T47D (cell line): ENCODE data around the gene OTOP2.

Source experiments
- DNase-seq, 2 experiments: peaks; one replicate each; pipeline versions ENCODE4 v3.0.0 to v3.0.0-alpha.2; 2011 to 2012; ENCODE audit warnings: low read depth in 1 of 2, low spot score in 1 of 2
- JUND ChIP-seq: IDR thresholded peaks from 2 replicates; pipeline ENCODE4 v1.6.1; 2012; ENCODE audit warnings: low read depth
- in situ Hi-C: cut with HindIII; loops from 2 replicates; pipeline ENCODE4 v1.10.0; 2016; ENCODE audit warnings: low sequenced_read_pairs, low pct_unique_long_range_greater_than_20kb

Gene OTOP2

GRCh38 chr17:74924250-74924948, at the start of gene OTOP2:
Gene OTOP2 (plus strand): TSS chr17:74924273. CDS start chr17:74924633, 360 bp downstream.
- DNase-seq, result no peak
- in situ Hi-C loops, result no loop called here
- no peak for TF ChIP-seq JUND

DNA sequence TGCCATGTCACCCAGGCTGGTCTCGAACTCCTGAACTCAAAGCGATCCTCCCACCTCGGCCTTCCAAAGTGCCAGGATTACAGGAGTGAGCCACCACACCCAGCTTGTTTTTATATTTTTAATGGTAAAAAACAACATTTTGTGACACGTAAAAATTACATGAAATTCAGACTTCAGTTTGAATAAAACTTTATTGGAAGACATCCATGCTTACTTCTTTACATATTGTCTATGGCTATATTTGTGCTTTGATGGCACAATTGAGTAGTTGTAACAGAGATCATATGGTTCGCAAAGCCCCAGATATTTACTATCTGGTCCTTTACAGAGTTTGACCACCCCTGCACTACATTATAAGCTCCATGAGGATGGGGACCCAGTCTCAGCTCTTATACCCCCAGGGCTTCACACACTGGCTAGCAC, 49.4 kb upstream of the OTOP2 start:
- DNase-seq, result no peak
- in situ Hi-C loops, result no loop called here
- no peak for TF ChIP-seq JUND

DNA sequence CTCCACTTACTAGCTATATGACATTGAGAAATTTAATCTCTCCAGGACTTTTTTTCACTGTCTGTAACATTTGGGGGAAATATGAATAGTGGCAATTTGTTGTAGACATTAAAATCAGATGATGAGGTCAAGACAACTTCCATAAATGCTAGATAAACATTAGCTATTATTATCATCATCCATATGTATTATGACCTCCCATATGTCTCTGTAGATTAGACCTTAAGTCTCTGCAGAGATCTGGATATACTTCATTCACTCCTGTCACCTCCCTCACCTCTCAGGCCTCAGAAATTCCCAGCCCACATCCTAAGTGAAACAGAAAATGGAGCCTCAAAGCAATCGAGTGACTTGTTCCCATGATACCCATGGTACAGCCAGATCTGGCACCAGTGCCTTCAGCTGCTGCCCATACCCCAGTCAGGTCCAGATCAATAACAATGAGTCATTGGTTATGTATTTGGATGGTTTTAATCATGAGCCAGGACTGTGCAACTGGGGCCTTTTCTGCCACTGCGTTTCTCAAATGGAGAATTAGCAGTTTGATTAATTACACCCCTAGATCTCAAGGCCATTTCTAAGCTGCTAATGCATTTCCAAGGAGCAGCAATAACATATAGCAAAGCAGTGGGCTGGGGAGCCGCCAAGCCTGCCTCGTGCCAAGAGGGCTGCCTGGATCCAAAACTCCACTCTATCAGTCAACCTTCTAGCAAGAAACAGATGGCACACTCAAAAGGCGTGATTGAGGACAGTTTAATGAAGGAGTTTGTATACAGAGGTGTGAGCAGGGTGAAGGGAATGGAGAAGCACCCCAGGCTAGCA, 48.7 kb upstream of the OTOP2 start:
- DNase-seq, result no peak
- in situ Hi-C loops, result no loop called here
- TF ChIP-seq JUND, result no peak

DNA sequence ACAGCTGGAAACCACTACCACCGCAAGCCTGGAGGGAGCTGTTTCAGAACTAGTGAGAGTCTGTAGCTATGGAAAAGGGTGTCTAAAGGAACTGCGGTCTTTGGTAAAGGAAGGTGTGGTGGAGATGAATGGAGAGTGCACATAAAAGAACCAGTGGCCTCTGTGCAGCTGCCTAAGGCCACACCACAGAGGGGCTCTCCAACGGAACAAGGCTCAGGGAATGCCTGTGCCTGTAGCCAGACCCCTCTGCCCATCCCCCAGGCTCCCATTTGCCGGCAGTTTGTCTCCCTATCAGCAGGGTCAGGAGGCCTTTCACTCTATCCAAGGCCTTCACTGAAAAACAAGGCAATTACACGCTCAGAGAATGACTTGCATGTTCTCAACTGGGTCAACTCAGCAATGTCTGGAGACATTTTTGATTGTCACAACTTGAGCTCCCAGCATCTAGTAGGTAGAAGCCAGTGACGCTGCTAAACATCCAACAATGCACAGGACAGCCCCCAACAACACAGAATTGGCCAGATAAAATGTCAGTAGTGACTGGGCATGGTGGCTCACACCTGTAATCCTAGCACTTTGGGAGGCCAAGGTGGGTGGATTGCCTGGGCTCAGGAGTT, 48.0 kb upstream of the OTOP2 start:
- TF ChIP-seq JUND, result no peak
- no peak for DNase-seq
- in situ Hi-C loops, result no loop called here

DNA sequence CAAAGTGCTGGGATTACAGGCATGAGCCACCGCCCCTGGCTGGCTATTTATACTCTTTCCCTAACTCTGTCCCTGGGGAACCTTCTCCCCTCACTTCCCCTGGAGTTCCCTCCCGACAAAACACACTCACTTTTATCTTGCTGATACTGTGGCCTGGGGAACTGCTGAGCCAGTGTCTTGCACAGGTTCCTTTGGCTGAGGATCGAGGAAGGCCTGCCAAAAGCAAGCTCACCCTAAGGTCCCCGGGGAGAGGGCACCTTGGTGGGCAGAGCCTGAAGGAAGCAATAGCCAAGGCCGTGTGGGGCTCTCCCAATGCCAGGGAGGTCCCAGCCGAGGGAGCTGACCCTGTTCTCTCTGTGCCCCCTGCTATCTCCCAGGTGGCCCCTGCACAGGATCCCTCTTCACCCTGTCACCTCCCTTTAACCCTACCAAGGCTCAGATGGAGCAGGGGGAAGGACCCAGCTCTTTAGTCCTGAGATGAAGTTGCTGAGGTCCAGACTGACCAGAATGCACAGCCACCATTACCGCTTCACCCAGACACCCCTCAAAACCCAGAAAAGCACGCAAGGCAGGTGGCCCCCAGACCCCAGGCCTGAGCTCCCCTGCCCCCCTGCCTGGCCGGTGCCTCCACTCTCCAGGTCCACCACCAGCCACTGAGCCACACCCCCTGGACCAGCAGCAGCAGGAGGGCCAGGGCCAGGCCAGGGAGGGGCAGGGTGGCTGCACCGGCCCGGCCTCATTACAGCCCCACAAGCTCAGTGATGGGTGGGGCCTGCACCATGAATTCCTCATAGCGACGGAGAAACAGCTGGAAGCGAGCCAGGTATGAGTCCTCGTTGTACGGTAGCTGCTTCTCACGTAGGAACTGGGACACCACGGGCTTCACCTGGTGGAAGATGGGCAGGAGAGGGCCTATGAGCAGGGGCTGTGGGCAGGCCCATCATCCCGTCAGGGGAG, 46.2 kb upstream of the OTOP2 start:
- TF ChIP-seq JUND, result no peak
- in situ Hi-C loops, result no loop called here
- no peak for DNase-seq

GRCh38 chr17:74878658-74879057, 45.4 kb upstream of the OTOP2 start:
- no peak for DNase-seq
- TF ChIP-seq JUND, result no peak
- in situ Hi-C loops, result no loop called here

- DNase-seq, result no peak
- in situ Hi-C loops, result no loop called here
- no peak for TF ChIP-seq JUND
Measured at GRCh38 chr17:74879308-74879707, 44.8 kb upstream of the OTOP2 start.

DNA sequence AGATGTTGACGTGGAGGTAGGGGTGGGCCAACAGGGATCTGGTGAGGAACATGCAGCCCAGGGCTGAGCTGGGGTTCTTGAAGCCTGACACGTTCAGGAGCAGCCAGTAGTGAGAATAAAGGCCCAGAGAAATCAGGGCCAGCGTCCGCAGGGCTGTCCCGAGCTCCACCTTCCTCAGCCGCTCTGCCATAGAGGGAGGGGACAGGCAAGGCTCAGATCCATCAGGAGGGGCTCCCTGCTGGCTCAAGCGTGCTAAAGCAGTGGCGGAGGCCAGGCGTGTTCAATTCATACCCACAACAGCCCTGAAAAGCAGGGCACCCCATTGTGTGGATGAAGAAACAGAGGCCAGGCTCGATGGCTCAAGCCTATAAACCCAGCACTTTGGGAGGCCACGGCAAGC, 43.0 kb upstream of the OTOP2 start:
- in situ Hi-C loops, result no loop called here
- TF ChIP-seq JUND, result no peak
- DNase-seq, result no peak

DNA sequence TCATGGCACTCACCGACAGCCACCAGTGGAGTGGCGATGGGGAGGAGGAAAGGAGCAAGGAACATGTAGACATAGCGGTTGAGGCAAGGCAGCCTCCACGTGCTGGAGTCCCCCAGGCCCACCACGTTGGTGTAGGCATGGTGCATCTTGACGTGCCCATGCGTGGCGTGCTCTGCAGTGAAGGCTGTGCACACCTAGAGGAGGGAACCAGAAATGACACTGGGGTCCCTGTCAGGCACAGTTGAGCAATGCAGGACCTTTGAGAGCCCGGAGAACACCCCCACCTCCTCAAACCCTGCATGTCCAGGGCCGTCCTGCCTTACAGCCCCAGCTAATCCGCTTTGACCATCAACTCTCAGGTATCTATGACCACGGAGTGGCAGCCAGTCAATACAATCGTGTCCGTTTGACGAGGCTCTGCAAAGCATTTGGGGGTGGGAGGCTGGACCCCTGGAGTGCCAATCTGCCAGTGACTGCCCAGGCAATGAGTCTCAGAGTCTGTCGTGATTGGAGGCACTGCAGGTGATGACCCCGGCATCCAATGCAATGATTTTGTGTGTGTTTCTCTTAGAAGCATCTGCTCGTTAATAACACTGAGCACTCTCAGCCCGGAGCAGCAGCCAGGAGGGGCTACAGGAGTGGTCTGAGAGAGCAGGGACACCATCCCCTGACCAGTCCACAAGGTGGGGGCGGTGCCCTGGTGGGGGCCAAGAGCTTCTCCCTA, 41.4 kb upstream of the OTOP2 start:
- no peak for DNase-seq
- in situ Hi-C loops, result no loop called here
- no peak for TF ChIP-seq JUND

DNA sequence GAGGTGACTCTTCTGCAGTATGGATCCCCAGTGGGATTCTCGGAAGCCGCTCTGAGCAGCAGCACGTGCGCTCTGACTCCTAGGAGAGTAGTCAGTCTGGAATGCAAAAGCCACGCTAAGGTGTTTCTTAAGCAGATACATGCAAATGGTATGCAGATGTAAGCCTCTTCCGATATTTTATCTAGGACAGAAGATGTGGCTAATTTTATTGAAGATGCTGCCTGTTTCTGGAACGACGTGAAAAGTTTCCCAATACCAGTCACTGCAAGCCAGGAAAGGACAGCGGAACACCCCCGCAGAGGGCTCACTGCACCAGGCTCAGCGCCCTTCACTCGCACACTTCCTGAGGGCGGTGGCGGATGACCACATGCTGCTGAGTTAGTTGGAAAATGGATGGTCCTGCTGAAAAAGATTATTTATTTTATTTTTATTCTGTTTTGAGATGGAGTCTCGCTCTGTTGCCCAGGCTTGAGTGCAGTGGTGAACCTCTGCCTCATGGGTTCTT, 40.8 kb upstream of the OTOP2 start:
- TF ChIP-seq JUND, result no peak
- in situ Hi-C loops, result no loop called here
- no peak for DNase-seq

DNA sequence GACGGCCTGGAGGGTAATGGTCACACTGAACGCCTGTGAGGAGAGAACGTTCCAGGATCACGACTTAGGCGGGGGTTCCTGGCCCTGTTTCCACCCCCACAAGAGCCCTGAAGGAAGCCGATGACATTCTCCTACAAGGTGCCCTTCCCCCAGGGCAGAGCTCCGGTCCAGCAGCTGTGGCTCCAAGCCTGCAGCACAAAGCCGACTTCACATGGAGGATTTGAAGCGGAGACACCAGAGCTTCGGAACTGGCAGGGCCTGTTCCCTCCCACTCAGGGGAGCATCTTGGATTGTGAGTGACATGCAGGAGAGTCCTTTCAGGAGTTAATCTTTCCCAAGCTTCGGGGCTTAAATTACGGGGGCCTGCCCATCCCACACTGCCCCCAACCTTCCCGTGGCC, 35.6 kb upstream of the OTOP2 start:
- DNase-seq, result no peak
- no peak for TF ChIP-seq JUND
- in situ Hi-C loops, result no loop called here
